WTC11 (cell line): ENCODE results near the gene RAB25. TPM values are rescaled to one million over a fixed set of nuclear protein-coding genes. Genes with fewer than 3 reads are reported as not detected.

Source experiments
- ATAC-seq: fragments of 200-7000 bp; cut with Tn5 transposase; 2 replicates; pipeline ENCODE4 v1.10.0; 2021; ENCODE audit warnings: mild to moderate bottlenecking, moderate library complexity
- CTCF ChIA-PET: fragments of 300-600 bp; sonication (Branson Sonifier 250); formaldehyde crosslinking; loops from one replicate; lab custom pipeline; 2021; ENCODE audit warnings: antibody characterized with exemption; lab: Charles Lee
- POLR2A ChIA-PET: fragments of 350-600 bp; sonication (Branson Sonifier 250); formaldehyde crosslinking; loops from one replicate; lab custom pipeline; 2021; ENCODE audit warnings: antibody characterized with exemption; lab: Charles Lee
- DNase-seq: peaks from one replicate; pipeline ENCODE4 v3.0.0; 2021; ENCODE audit warnings: low spot score
- H3K27ac Mint-ChIP-seq: 2 replicates; pipeline ENCODE4 v1.8.0; 2021; ENCODE audit warnings: mixed read lengths
- H3K27me3 Mint-ChIP-seq: 2 replicates; pipeline ENCODE4 v1.8.0; 2021; ENCODE audit warnings: low read depth, mild to moderate bottlenecking, moderate library complexity, mixed read lengths
- H3K36me3 Mint-ChIP-seq: 2 replicates; pipeline ENCODE4 v1.8.0; 2021; ENCODE audit warnings: mixed read lengths
- H3K4me1 Mint-ChIP-seq: 2 replicates; pipeline ENCODE4 v1.8.0; 2022; ENCODE audit warnings: mixed read lengths
- H3K4me3 Mint-ChIP-seq: 2 replicates; pipeline ENCODE4 v1.8.0; 2021; ENCODE audit warnings: mild to moderate bottlenecking, moderate library complexity, mixed read lengths
- H3K9me3 Mint-ChIP-seq: 2 replicates; pipeline ENCODE4 v1.8.0; 2021; ENCODE audit warnings: mixed read lengths
- ATF1 ChIP-seq: sonication (generic); formaldehyde crosslinking; IDR thresholded peaks from 2 replicates; pipeline ENCODE4 v1.8.1; 2023; ENCODE audit warnings: mild to moderate bottlenecking, moderate library complexity, missing genetic modification reagents
- ATF2 ChIP-seq: sonication (generic); formaldehyde crosslinking; IDR thresholded peaks from 2 replicates; pipeline ENCODE4 v1.8.1; 2022; ENCODE audit warnings: low read depth, missing genetic modification reagents, borderline replicate concordance
- CDX4 ChIP-seq: fragments of 250-450 bp; sonication (Bioruptor Pico); IDR thresholded peaks from 2 replicates; pipeline ENCODE4 v1.9.0; 2021; ENCODE audit warnings: moderate library complexity, mild to moderate bottlenecking, inconsistent platforms, borderline replicate concordance
- E2F4 ChIP-seq: sonication (generic); formaldehyde crosslinking; IDR thresholded peaks from 2 replicates; pipeline ENCODE4 v1.8.1; 2022; ENCODE audit warnings: low read depth, mild to moderate bottlenecking, moderate library complexity, missing genetic modification reagents, borderline replicate concordance
- EMX1 ChIP-seq: fragments of 250-450 bp; sonication (Bioruptor Pico); IDR thresholded peaks from 2 replicates; pipeline ENCODE4 v1.8.0; 2021; ENCODE audit warnings: mild to moderate bottlenecking
- ERG ChIP-seq: fragments of 250-450 bp; sonication (Bioruptor Pico); IDR thresholded peaks from 2 replicates; pipeline ENCODE4 v1.8.0; 2021; ENCODE audit warnings: mild to moderate bottlenecking
- FOXJ3 ChIP-seq: sonication (generic); formaldehyde crosslinking; IDR thresholded peaks from 2 replicates; pipeline ENCODE4 v1.9.0; 2021; ENCODE audit warnings: missing genetic modification reagents, mild to moderate bottlenecking, borderline replicate concordance
- FOXP1 ChIP-seq: sonication (generic); formaldehyde crosslinking; IDR thresholded peaks from 2 replicates; pipeline ENCODE4 v1.8.0; 2022; ENCODE audit warnings: missing genetic modification reagents, mild to moderate bottlenecking, moderate library complexity, borderline replicate concordance
- FOXP4 ChIP-seq: sonication (generic); formaldehyde crosslinking; IDR thresholded peaks from 2 replicates; pipeline ENCODE4 v1.8.0; 2022; ENCODE audit warnings: mild to moderate bottlenecking, missing genetic modification reagents
- HMGA2 ChIP-seq: fragments of 250-450 bp; sonication (Bioruptor Pico); IDR thresholded peaks from 2 replicates; pipeline ENCODE4 v1.4.0; 2021; ENCODE audit warnings: mild to moderate bottlenecking, moderate library complexity
- IRF2 ChIP-seq: sonication (generic); formaldehyde crosslinking; IDR thresholded peaks from 2 replicates; pipeline ENCODE4 v1.8.0; 2022; ENCODE audit warnings: low read depth, missing genetic modification reagents, borderline replicate concordance
- KAT7 ChIP-seq: sonication (generic); formaldehyde crosslinking; IDR thresholded peaks from 2 replicates; pipeline ENCODE4 v1.8.1; 2023; ENCODE audit warnings: missing genetic modification reagents, mild to moderate bottlenecking, borderline replicate concordance
- MYBL2 ChIP-seq: sonication (generic); formaldehyde crosslinking; IDR thresholded peaks from 2 replicates; pipeline ENCODE4 v1.8.1; 2023; ENCODE audit warnings: mild to moderate bottlenecking, moderate library complexity, missing genetic modification reagents
- NFATC4 ChIP-seq: fragments of 250-450 bp; sonication (Bioruptor Pico); IDR thresholded peaks from 2 replicates; pipeline ENCODE4 v1.9.0; 2021; ENCODE audit warnings: mild to moderate bottlenecking
- NR1H2 ChIP-seq: sonication (generic); formaldehyde crosslinking; IDR thresholded peaks from 2 replicates; pipeline ENCODE4 v1.9.0; 2021; ENCODE audit warnings: mild to moderate bottlenecking, moderate library complexity, missing genetic modification reagents
- SMAD3 ChIP-seq: sonication (generic); formaldehyde crosslinking; IDR thresholded peaks from 2 replicates; pipeline ENCODE4 v1.8.0; 2022; ENCODE audit warnings: missing genetic modification reagents, mild to moderate bottlenecking, borderline replicate concordance
- SOX15 ChIP-seq: fragments of 250-450 bp; sonication (Bioruptor Pico); IDR thresholded peaks from 2 replicates; pipeline ENCODE4 v1.9.0; 2021; ENCODE audit warnings: mild to moderate bottlenecking
- SP1 ChIP-seq: sonication (generic); formaldehyde crosslinking; conservative IDR thresholded peaks from 2 replicates; pipeline ENCODE4 v1.8.1; 2022; ENCODE audit warnings: missing genetic modification reagents
- TCF7 ChIP-seq: sonication (generic); formaldehyde crosslinking; IDR thresholded peaks from 2 replicates; pipeline ENCODE4 v1.8.0; 2022; ENCODE audit warnings: mild to moderate bottlenecking, low read depth, missing genetic modification reagents, moderate library complexity
- TEAD1 ChIP-seq: sonication (generic); formaldehyde crosslinking; IDR thresholded peaks from 2 replicates; pipeline ENCODE4 v1.8.0; 2022; ENCODE audit warnings: mild to moderate bottlenecking, missing genetic modification reagents
- TEAD4 ChIP-seq: sonication (generic); formaldehyde crosslinking; IDR thresholded peaks from 2 replicates; pipeline ENCODE4 v1.8.0; 2022; ENCODE audit warnings: mild to moderate bottlenecking, missing genetic modification reagents
- TP53 ChIP-seq: sonication (generic); formaldehyde crosslinking; IDR thresholded peaks from 2 replicates; pipeline ENCODE4 v1.8.1; 2023; ENCODE audit warnings: mild to moderate bottlenecking, missing genetic modification reagents
- ZBTB43 ChIP-seq: sonication (generic); formaldehyde crosslinking; IDR thresholded peaks from 2 replicates; pipeline ENCODE4 v1.8.1; 2023; ENCODE audit warnings: mild to moderate bottlenecking, missing genetic modification reagents
- total RNA-seq: library from RNA; stranded (reverse); gene quantifications from 3 replicates; pipeline ENCODE4 v1.2.3, GENCODE V29; 2021

Gene RAB25
- total RNA-seq, 1 experiment from 2014 or later: 61.9 TPM

GRCh38 chr1:156048663-156049258 lies 12.2 kb upstream of the RAB25 start (continued):
- TF ChIP-seq MYBL2 (CRISPR knock-in tag) (no peak), KAT7 (CRISPR knock-in tag) (no peak), SMAD3 (no peak), FOXJ3 (no peak), ERG (CRISPR knock-in tag) (no peak)

GRCh38 chr1:156050376-156050775 lies 10.6 kb upstream of the RAB25 start:
- POLR2A ChIA-PET: no interaction called here
- H3K4me1 Mint-ChIP-seq: peaks cover 8% of the 10 kb centered on the region
- TF ChIP-seq CDX4 (CRISPR knock-in tag): no peak
- TF ChIP-seq ATF2 (CRISPR knock-in tag): no peak
- no peak for TF ChIP-seq TEAD1 (CRISPR knock-in tag)
- TF ChIP-seq EMX1 (CRISPR knock-in tag): no peak
- TF ChIP-seq HMGA2 (CRISPR knock-in tag): no peak
- TF ChIP-seq SMAD3: no peak
- no peak for TF ChIP-seq FOXP1 (CRISPR knock-in tag)
- TF ChIP-seq ZBTB43 (CRISPR knock-in tag): no peak
- TF ChIP-seq SP1 (CRISPR knock-in tag): no peak
- TF ChIP-seq, all 79 proteins: peak for 0
- CTCF ChIA-PET: interaction anchor here (1.1 to 7.0 kb wide), 2 partner anchors 16 to 25 kb away, joined by 4 to 52 read pairs; no protein-coding TSS in a partner anchor
- ATAC-seq (no peak), DNase-seq (no peak)
- Mint-ChIP-seq H3K36me3 (peaks cover 19% of the 10 kb centered on the region), H3K27me3 (no peaks in the 10 kb centered on the region), H3K4me3 (no peak overlapping the region), H3K27ac (no peak overlapping the region; the same call in 1 of the 2 replicates), H3K9me3 (no peaks in the 10 kb centered on the region)

- Mint-ChIP-seq H3K27me3 (no peaks in the 10 kb centered on the region), H3K36me3 (peaks cover 22% of the 10 kb centered on the region), H3K27ac (peak overlapping the region; percentile 4; the same call in 1 of the 2 replicates), H3K4me3 (peak overlapping the region; percentile 29), H3K4me1 (peaks cover 13% of the 10 kb centered on the region), H3K9me3 (no peaks in the 10 kb centered on the region)
- CTCF ChIA-PET: interaction anchor here (0.9 to 7.0 kb wide), 9 partner anchors 12 to 79 kb away, joined by 3 to 52 read pairs (median 3); partner anchors contain the start of gene MEX3A
- POLR2A ChIA-PET: no interaction called here
- no peak for ATAC-seq
- no peak for DNase-seq
- TF ChIP-seq TP53 (CRISPR knock-in tag): no peak
- no peak for TF ChIP-seq NR1H2 (CRISPR knock-in tag)
- TF ChIP-seq ZBTB43 (CRISPR knock-in tag): no peak
- TF ChIP-seq NFATC4 (CRISPR knock-in tag): no peak
- no peak for TF ChIP-seq SOX15 (CRISPR knock-in tag)
- no peak for TF ChIP-seq E2F4 (CRISPR knock-in tag)
- TF ChIP-seq TEAD1 (CRISPR knock-in tag): no peak
- no peak for TF ChIP-seq ATF1 (CRISPR knock-in tag)
- TF ChIP-seq FOXP4 (CRISPR knock-in tag): no peak
- no peak for TF ChIP-seq TCF7 (CRISPR knock-in tag)
- no peak for TF ChIP-seq IRF2 (CRISPR knock-in tag)
- TF ChIP-seq TEAD4 (CRISPR knock-in tag): no peak
Observed at GRCh38 chr1:156051011-156051725, 9.8 kb upstream of the RAB25 start.
